DMS79 (cell line): ENCODE data around the gene EGFLAM.
A peak's percentile ranks its signal among the peaks of the same experiment; 100 is the strongest.

Source experiments
- DNase-seq: peaks from one replicate; lab custom pipeline; 2025; lab: John Stamatoyannopoulos, UW

The EGFLAM gene

GRCh38 chr5:38420691-38421390 lies 162.5 kb downstream of the EGFLAM start:
- peak; percentile 11 for DNase-seq

- no peak for DNase-seq
Observed at GRCh38 chr5:38422622-38423021, 164.3 kb downstream of the EGFLAM start.

- no peak for DNase-seq
Observed at GRCh38 chr5:38423276-38424147, 165.2 kb downstream of the EGFLAM start.

GRCh38 chr5:38424148-38425060 lies 166.0 kb downstream of the EGFLAM start:
- DNase-seq, result no peak

GRCh38 chr5:38426490-38426889 lies 168.1 kb downstream of the EGFLAM start:
- DNase-seq, result no peak

- DNase-seq, result no peak
Observed at GRCh38 chr5:38426986-38427950, 168.9 kb downstream of the EGFLAM start.

GRCh38 chr5:38431242-38431853 lies 173.0 kb downstream of the EGFLAM start:
- no peak for DNase-seq

- no peak for DNase-seq
Observed at GRCh38 chr5:38433160-38433861, 175.0 kb downstream of the EGFLAM start.

GRCh38 chr5:38434966-38435705 lies 176.8 kb downstream of the EGFLAM start:
- DNase-seq, result no peak

GRCh38 chr5:38438757-38439156 lies 180.4 kb downstream of the EGFLAM start:
- no peak for DNase-seq

GRCh38 chr5:38441453-38442246 lies 183.3 kb downstream of the EGFLAM start:
- DNase-seq, result peak; percentile 78

GRCh38 chr5:38442247-38442573 lies 183.9 kb downstream of the EGFLAM start:
- DNase-seq, result no peak

- no peak for DNase-seq
Observed at GRCh38 chr5:38443390-38443789, 185.0 kb downstream of the EGFLAM start.

- peak; percentile 27 for DNase-seq
Observed at GRCh38 chr5:38445374-38446028, 187.1 kb downstream of the EGFLAM start.

- no peak for DNase-seq
Observed at GRCh38 chr5:38446029-38446522, 187.7 kb downstream of the EGFLAM start.

- DNase-seq, result no peak
Observed at GRCh38 chr5:38447056-38447455, 188.7 kb downstream of the EGFLAM start.

- DNase-seq, result no peak
Observed at GRCh38 chr5:38447786-38448185, 189.4 kb downstream of the EGFLAM start.
